H7 (cell line): ENCODE data around the gene ANKRD40CL. TPM values are rescaled to one million over a fixed set of nuclear protein-coding genes. Genes with fewer than 3 reads are reported as not detected.

ENCODE experiments used
- DNase-seq: peaks from one replicate; pipeline ENCODE4 v3.0.0; 2012
- H3K27me3 ChIP-seq: 2 replicates; pipeline ENCODE4 v1.6.0; 2011; ENCODE audit warnings: mild to moderate bottlenecking, low read length; ENCODE audit not compliant: control insufficient read depth, insufficient read depth
- H3K36me3 ChIP-seq: replicated peaks from 2 replicates; pipeline ENCODE4 v1.5.1; 2011; ENCODE audit warnings: low read length; ENCODE audit not compliant: control insufficient read depth, insufficient read depth
- H3K4me3 ChIP-seq: 2 replicates; pipeline ENCODE4 v1.5.1; 2011; ENCODE audit warnings: low read depth, mild to moderate bottlenecking, control low read depth, low read length, moderate library complexity; ENCODE audit not compliant: insufficient read depth
- total RNA-seq: library from RNA; depleted of rRNA; stranded (reverse); fragments of >200 nt; shearing (Covaris generic); gene quantifications from 2 replicates; pipeline ENCODE4 v1.2.3, GENCODE V29; 2014

Gene ANKRD40CL
- total RNA-seq, 1 experiment from 2014 or later, result not detected

GRCh38 chr17:50799582-50799981, 32.3 kb upstream of the ANKRD40CL start:
- Histone ChIP-seq H3K4me3 (no peak overlapping the region), H3K36me3 (no peaks in the 10 kb centered on the region), H3K27me3 (no peaks in the 10 kb centered on the region; the same call in 1 of the 2 replicates)
- peak; percentile 47 for DNase-seq

- H3K36me3 ChIP-seq, result no peaks in the 10 kb centered on the region
- no peaks in the 10 kb centered on the region; the same call in 1 of the 2 replicates for H3K27me3 ChIP-seq
- no peak overlapping the region for H3K4me3 ChIP-seq
- peak; percentile 46 for DNase-seq
These were observed 31.3 kb upstream of the ANKRD40CL start for GRCh38 chr17:50798424-50799288.

GRCh38 chr17:50797135-50797810, 30.0 kb upstream of the ANKRD40CL start:
- Histone ChIP-seq H3K27me3 (no peaks in the 10 kb centered on the region; the same call in 1 of the 2 replicates), H3K4me3 (no peak overlapping the region), H3K36me3 (no peaks in the 10 kb centered on the region)
- DNase-seq, result no peak

GRCh38 chr17:50794361-50794760, 27.0 kb upstream of the ANKRD40CL start:
- Histone ChIP-seq H3K36me3 (no peaks in the 10 kb centered on the region), H3K27me3 (no peaks in the 10 kb centered on the region), H3K4me3 (no peak overlapping the region)
- no peak for DNase-seq

GRCh38 chr17:50793007-50793406, 25.7 kb upstream of the ANKRD40CL start:
- H3K4me3 ChIP-seq, result no peak overlapping the region
- no peak for DNase-seq
- no peaks in the 10 kb centered on the region for H3K27me3 ChIP-seq
- H3K36me3 ChIP-seq, result no peaks in the 10 kb centered on the region

GRCh38 chr17:50792132-50792531, 24.8 kb upstream of the ANKRD40CL start:
- no peak overlapping the region for H3K4me3 ChIP-seq
- no peaks in the 10 kb centered on the region for H3K27me3 ChIP-seq
- H3K36me3 ChIP-seq, result no peaks in the 10 kb centered on the region
- DNase-seq, result no peak

GRCh38 chr17:50790618-50791017, 23.3 kb upstream of the ANKRD40CL start:
- no peak for DNase-seq
- no peaks in the 10 kb centered on the region for H3K36me3 ChIP-seq
- no peak overlapping the region for H3K4me3 ChIP-seq
- H3K27me3 ChIP-seq, result no peaks in the 10 kb centered on the region

GRCh38 chr17:50787106-50787505, 19.8 kb upstream of the ANKRD40CL start:
- Histone ChIP-seq H3K27me3 (no peaks in the 10 kb centered on the region), H3K4me3 (no peak overlapping the region), H3K36me3 (no peaks in the 10 kb centered on the region)
- DNase-seq, result no peak

GRCh38 chr17:50785946-50786570, 18.7 kb upstream of the ANKRD40CL start:
- H3K4me3 ChIP-seq, result no peak overlapping the region
- no peaks in the 10 kb centered on the region for H3K27me3 ChIP-seq
- DNase-seq, result no peak
- H3K36me3 ChIP-seq, result no peaks in the 10 kb centered on the region

GRCh38 chr17:50785126-50785525, 17.8 kb upstream of the ANKRD40CL start:
- no peak for DNase-seq
- no peaks in the 10 kb centered on the region for H3K27me3 ChIP-seq
- no peaks in the 10 kb centered on the region for H3K36me3 ChIP-seq
- H3K4me3 ChIP-seq, result no peak overlapping the region

- Histone ChIP-seq H3K27me3 (no peaks in the 10 kb centered on the region), H3K36me3 (no peaks in the 10 kb centered on the region), H3K4me3 (no peak overlapping the region)
- no peak for DNase-seq
These were observed 16.6 kb upstream of the ANKRD40CL start for GRCh38 chr17:50783905-50784304.

- no peaks in the 10 kb centered on the region for H3K27me3 ChIP-seq
- H3K4me3 ChIP-seq, result no peak overlapping the region
- no peaks in the 10 kb centered on the region for H3K36me3 ChIP-seq
- DNase-seq, result peak; percentile 93
These were observed 15.9 kb upstream of the ANKRD40CL start for GRCh38 chr17:50783193-50783660.

GRCh38 chr17:50781167-50781566, 13.8 kb upstream of the ANKRD40CL start:
- Histone ChIP-seq H3K27me3 (no peaks in the 10 kb centered on the region), H3K36me3 (no peaks in the 10 kb centered on the region), H3K4me3 (no peak overlapping the region)
- no peak for DNase-seq

GRCh38 chr17:50779747-50780353, 12.5 kb upstream of the ANKRD40CL start:
- DNase-seq, result no peak
- H3K4me3 ChIP-seq, result no peak overlapping the region
- no peaks in the 10 kb centered on the region for H3K27me3 ChIP-seq
- no peaks in the 10 kb centered on the region for H3K36me3 ChIP-seq
